GM06990 (cell line): ENCODE data around the gene EEPD1.

Source experiments
- DNase-seq: peaks from one replicate; pipeline ENCODE4 v3.0.0-alpha.2; 2011; ENCODE audit not compliant: insufficient read length; ENCODE audit errors: extremely low read depth
- H3K27me3 ChIP-seq: replicated peaks from 2 replicates; pipeline ENCODE4 v1.6.0; 2011; ENCODE audit warnings: low read length; ENCODE audit not compliant: control insufficient read depth, insufficient read depth
- H3K36me3 ChIP-seq: 2 replicates; pipeline ENCODE4 v1.5.1; 2011; ENCODE audit warnings: low read length; ENCODE audit not compliant: control insufficient read depth, insufficient read depth
- H3K4me3 ChIP-seq: replicated peaks from 2 replicates; pipeline ENCODE4 v1.5.1; 2011; ENCODE audit warnings: low read depth, mild to moderate bottlenecking, control low read depth, low read length
- CTCF ChIP-seq: IDR thresholded peaks from 2 replicates; pipeline ENCODE4 v1.5.1; 2011; ENCODE audit warnings: low read length, control low read depth, mild to moderate bottlenecking, inconsistent platforms; ENCODE audit not compliant: insufficient read depth, poor library complexity, severe bottlenecking

Gene EEPD1

GRCh38 chr7:36158321-36158605 lies 5.2 kb downstream of the EEPD1 start:
- Histone ChIP-seq H3K27me3 (no peaks in the 10 kb centered on the region; the same call in none of the 2 replicates), H3K4me3 (no peak overlapping the region), H3K36me3 (no peaks in the 10 kb centered on the region)
- no peak for TF ChIP-seq CTCF
- DNase-seq: no peak

GRCh38 chr7:36159618-36160017 lies 6.6 kb downstream of the EEPD1 start:
- no peak for TF ChIP-seq CTCF
- Histone ChIP-seq H3K36me3 (no peaks in the 10 kb centered on the region), H3K4me3 (no peak overlapping the region), H3K27me3 (no peaks in the 10 kb centered on the region; the same call in 1 of the 2 replicates)
- no peak for DNase-seq

GRCh38 chr7:36160313-36160712 lies 7.3 kb downstream of the EEPD1 start:
- TF ChIP-seq CTCF: no peak
- no peak overlapping the region for H3K4me3 ChIP-seq
- no peaks in the 10 kb centered on the region; the same call in 1 of the 2 replicates for H3K27me3 ChIP-seq
- DNase-seq: no peak
- H3K36me3 ChIP-seq: no peaks in the 10 kb centered on the region

- no peak for DNase-seq
- no peaks in the 10 kb centered on the region for H3K27me3 ChIP-seq
- no peaks in the 10 kb centered on the region for H3K36me3 ChIP-seq
- H3K4me3 ChIP-seq: no peak overlapping the region
- TF ChIP-seq CTCF: no peak
These were observed 8.9 kb downstream of the EEPD1 start for GRCh38 chr7:36161996-36162395.

GRCh38 chr7:36165059-36165458 lies 12.0 kb downstream of the EEPD1 start:
- H3K27me3 ChIP-seq: no peaks in the 10 kb centered on the region
- DNase-seq: no peak
- no peaks in the 10 kb centered on the region for H3K36me3 ChIP-seq
- no peak overlapping the region for H3K4me3 ChIP-seq
- no peak for TF ChIP-seq CTCF

GRCh38 chr7:36165802-36166201 lies 12.7 kb downstream of the EEPD1 start:
- Histone ChIP-seq H3K27me3 (no peaks in the 10 kb centered on the region), H3K36me3 (no peaks in the 10 kb centered on the region), H3K4me3 (no peak overlapping the region)
- no peak for TF ChIP-seq CTCF
- DNase-seq: no peak
